ENCODE data around the gene GPR148.

GPR148 gene

DNA sequence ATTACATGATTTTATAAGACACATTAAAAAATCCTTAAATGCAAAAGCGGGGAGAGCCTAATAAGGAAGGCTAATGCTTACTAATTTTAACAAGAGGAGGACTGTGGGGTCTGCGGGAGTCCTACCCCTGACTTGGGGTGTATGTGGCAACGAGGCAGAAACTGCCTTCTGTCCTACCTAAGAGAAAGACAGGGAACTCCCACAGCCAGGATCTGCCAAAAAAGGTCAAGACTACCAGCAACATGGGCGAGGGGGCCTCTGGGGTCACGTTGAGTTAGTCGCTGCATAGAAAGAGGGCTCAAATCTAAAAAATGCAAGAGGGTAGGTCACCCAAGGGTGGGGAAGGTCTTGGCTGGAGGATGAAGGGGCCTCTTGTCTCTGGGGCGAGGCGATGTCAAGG lies 25.9 kb downstream of the GPR148 start:
- no peak for DNase-seq

DNA sequence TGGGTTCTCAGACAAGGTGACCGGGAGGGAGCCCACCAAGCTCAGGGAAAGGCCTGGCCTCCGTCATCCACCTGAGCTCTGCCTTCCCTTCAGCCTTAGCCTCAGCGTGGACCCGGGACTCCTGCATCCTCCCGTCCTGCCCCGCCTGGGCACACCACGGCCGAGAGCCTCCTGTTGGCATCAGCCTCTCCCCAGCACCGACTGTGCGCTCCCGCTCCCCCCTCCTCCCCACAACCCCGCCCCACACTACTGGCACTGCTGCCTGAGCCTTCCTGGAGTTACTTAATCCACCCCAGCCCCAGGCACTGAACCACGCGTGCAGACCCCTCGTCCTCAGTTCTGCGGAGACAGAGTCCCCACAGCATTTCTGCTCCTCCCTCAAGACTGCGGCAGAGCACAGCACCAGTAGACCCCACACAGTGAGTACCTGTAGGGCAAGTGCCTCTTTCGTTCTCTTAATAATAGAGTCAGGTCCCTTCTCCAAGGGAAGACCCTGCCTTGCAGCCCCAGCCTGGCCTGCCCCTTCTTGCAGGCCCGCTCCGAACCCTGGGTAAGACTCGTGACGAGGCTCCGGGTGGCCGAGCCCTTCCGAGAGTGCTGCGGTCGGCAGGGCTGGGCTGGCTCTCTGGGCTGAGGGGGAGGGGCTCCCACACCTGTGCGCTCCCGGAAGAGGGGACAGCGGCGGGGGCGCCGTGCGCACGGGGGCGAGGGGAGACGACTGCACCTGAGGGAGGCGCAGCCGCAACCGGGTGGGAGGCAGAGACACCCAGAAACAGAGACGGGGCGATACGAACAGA lies 26.6 kb downstream of the GPR148 start, which contains the start of gene AMER3:
Gene AMER3 (plus strand): TSS at position 285 of the 797 bp plus-strand sequence. CDS start 6,533 bp downstream, outside the sequence.
- no peak for DNase-seq

DNA sequence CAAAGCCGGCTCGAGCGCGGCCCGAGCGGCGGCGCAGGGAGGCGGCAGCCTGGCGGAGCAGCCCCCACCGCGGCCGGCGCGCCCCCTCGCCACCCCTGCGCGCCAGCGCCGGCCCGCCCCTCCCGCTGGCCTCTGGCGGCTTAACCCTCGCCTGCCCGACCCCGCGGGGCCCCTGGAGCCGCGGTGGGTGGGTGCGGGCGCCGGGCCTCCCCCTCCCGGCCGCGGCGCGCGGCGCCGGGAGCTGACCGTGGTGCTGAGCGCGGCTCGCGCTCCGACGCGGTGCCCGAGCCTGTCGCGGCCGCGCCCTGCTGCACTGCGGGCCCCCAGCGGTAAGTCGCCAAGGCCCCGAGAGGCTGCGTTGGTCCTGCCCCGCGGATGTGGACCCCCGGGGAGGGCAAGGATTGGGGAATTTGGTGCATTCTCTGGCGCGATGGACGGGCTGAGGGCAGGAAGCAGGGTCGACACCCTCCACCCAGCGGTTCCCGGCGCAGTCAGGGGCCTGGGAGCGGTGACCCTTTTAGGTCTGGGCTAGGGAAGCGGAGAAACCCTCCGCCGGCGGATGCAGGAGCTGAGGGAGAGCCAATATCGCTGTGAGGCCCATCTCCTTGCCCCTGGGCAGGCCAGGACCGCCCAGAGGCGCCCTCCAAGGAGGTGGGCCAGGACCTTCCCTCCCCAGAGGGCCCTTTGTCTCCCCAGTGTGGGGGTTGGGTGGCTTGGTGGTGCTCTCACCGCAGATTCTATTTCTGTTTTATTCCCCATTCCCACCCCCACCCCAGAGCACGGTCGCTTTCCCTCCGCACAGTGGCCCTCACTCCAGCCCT lies 27.4 kb downstream of the GPR148 start:
- DNase-seq = no peak

DNA sequence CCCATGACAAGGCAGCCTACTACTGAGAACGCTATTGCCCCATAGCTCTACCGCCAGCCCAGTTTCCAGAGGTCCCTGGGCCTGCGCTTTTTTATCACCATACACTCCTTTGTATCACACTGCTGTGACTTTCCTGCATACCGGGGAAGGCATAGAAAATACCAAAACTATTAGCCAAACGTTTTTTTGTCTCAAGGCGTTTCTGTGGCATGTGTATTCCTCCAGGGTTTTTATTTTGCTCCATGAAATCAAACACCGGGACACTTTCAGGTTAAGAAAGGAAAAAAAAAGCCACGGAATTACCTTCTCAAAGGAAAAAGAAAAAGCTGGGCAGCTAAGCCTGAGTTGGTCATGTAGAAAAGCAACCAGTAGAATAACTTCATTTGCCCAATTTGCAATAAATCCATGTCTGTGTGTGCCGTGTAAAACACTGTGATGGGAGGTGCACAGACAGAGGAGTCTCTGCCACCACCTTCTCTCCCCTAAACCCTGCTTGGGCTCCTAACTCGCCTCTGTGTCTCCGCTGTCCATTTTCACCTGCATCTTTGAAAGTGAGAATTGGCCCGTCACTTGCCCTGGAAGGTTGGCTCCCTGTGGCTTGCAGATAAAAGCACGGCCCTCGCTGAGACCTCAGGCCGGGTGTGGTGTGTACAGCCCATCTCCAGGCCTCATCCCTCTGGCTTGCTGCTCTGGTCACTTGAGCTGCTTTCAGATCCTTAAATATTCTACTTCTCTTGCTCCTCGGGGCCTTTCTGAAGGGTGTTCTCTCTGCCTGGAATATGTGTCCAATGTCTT lies 28.2 kb downstream of the GPR148 start:
- DNase-seq = no peak

DNA sequence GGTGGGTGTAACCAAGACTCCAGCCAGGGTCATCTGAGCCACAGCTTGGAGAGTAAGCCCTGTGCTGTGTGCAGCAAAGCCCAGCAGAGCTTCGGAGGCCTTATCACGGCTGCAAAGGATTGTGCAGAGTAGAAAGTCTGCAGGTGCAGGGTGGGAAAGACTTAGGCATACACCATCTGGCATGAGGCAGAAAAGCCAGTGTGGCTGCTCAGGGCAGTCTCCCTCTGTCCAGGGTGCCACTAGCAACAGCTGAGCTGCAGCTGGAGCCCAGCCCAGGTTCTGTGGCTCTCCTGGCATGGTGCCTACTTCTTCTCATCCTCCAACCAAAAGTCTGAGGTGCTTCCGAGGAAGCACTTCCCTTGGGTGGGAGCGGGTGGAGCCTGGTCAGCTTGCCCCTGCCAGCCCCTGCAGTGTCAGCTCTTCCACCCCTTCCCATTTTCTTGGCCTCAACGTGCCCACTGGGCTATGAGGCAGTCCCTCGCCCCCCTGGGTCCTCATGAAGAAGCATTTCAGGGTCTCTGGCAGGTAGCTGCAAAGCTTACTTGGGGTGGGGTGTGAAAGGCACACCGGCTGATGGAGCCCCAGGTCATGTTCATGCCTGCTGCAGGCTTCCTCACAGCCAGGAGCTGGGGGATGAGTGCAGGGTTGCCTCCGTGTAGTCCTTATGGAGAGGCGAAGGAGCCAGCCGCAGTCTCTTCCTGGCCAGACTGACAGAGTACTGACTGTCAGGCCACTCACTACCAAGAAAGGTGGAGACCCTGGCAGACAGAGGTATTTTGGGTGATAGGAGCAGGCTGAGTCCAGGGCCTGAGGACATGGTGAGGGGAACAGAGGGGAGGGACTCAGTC lies 31.3 kb downstream of the GPR148 start:
- DNase-seq = no peak

DNA sequence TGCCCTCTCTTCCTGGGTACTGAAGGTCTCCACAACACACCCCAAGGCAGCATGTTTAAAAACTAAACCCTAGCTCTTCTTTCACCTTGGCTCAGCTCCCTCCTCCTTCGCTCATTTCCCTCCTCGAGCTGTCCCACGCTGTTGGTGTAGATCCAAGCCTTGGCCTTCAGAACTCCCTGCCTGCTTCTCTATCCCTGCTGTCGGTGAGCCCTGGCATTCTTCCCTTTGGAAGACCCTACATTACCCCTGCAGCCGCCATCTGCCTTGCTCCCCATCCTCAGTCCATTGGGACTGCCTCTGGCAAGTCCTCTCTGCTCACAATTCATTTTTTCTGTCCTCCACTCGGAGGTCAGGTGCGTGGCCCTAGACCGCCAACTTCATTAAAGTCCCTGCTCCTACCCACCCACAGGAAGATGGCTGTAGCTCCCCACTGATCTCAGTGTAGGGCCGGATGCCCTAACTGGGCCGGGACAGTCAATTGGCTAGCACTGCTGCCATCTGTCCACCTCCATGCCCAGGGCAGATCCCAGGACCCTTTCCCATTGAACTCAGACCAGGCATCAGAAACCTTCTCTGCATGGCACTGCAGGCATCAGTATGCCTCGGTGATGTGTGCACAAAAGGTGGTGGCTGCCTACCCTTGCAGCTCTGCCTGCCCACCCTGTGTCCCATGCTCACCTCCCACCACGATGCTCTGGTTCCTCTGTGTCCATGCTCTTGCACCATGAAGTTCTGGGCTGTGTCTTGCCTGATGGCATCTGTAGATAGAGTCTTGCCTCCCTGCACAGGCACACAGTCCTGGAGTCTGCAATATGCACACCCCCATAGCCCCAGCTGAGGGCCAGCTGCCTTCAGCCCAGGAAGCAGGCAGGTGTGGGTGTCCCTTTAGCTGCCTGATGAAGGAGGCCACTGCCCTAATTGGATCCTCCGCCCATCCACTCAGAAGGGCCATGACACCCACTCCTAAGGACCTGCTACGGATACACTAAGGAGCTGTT lies 32.2 kb downstream of the GPR148 start:
- no peak for DNase-seq

DNA sequence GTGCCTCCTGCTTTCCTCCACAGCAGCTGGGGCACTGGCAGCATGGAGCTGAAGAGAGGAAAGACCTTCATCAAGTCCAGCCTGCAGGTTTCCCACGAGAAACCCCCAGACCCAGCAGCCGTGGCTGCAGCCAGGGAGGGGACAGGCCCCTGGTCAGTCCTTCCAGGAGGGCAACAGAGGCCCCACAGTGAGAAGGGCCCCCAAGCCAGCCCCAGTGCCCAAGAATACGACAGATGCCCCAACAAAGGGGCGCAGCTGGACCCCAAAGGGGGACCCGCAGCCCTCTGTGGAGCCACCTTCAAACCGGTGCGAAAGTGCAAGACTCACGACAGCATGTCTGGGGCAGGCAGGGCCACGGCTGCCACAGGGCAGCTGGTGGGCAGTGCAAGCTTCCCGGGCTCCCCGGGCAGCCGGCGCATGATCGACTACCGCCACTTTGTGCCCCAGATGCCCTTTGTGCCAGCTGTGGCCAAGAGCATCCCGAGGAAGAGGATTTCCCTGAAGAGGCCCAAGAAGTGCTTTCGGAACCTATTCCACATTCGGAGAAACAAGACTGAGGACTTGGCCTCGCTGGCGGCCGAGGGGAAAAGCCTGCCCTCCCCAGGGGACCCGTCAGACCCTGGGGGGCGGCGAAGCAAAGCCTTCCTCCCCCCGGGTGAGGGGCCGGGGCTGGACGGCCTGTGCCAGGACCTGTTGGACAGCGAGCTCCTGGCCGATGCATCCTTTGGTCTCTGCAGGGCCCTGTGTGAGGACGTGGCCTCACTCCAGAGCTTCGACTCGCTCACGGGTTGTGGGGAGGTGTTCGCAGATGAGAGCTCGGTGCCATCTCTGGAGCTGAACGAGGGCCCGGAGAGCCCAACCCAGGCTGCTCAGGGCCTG lies 33.4 kb downstream of the GPR148 start:
- no peak for DNase-seq

DNA sequence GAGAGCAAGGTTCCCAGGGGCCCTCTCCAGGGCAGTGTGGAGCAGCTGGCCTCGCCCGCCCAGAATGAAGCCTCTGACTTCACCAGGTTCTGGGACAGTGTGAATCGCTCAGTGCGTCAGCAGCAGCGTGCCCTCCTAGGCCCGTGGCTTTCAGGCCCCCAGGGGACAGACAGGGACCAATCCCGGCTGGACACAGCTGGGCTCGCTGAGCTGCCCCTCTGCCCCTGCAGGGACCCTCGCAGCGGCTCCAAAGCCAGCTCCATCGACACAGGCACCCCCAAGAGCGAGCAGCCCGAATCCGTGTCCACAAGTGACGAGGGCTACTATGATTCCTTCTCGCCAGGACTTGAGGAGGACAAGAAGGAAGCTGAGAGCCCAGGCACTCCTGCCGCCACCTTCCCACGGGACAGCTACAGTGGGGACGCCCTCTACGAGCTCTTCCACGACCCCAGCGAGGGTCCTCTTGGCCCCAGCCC lies 34.1 kb downstream of the GPR148 start:
- DNase-seq = no peak

DNA sequence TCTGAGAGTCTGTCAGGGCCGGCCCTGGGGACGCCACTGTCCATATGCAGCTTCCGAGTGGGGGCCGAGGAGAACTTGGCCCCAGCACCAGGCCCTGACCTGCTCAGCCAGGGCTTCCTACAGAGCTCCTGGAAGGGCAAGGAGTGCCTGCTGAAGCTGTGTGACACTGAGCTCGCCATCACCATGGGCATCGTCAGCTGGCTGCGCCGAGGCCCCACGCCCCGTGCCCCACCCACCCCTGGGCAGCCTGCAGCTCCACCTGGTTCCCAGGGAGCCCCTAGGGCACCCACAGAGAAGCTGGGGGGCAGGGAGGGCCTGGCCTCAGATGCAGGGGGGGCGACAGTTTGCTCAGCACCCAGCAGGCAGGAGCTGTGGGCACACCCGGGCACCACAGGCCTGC lies 34.5 kb downstream of the GPR148 start:
- DNase-seq = no peak

DNA sequence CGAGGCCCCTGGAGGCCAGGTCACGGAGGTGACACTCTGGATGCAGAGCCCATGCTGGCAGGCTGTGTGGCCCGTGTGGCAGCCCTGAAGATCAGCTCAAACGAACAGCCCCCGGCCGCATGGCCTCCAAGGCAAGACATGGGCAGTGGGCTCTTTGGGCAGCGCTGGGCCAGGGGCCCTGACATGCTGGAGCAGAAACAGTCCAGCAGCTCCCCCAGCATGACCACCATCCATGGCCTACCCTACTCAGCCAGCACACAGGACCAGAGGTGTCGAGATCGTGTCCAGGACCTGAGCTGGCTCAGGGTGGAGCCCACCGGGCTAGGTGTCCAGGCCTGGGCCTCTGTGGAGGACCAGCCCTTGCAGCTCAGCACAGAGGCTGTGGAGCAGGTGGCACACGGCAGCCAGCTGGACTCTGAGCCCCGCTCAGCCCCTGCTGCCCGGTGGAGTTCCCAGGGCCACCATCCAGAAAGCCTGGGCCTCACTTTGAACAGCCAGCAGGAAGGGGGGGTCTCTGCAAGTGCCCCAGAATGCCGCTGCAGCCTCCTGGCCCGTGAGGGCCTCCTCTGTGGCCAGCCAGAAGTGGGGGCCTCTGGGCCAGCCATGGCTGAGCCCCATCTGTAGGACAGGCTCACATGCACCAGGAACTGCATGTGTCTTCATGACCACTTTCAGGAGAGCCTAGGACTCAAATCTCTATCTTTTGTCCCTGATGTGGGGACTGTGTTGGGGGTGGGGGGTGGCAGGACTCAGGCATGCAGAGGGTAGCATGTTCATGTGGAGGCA lies 35.4 kb downstream of the GPR148 start:
- DNase-seq = no peak

DNA sequence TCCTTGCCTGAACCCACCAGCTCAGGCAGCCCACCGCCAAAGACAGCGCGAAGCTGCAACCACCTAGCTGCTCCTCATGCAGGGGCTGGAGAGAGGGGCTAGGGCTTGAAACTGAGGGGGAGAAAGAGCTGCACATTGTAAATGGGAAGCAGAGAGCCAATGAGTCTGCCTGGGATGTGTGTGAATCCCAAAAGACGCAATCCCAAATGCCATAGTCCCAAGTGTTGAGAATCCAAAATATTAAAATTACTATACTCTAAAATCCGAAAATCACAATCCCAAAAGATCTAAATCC lies 35.9 kb downstream of the GPR148 start:
- DNase-seq = no peak

DNA sequence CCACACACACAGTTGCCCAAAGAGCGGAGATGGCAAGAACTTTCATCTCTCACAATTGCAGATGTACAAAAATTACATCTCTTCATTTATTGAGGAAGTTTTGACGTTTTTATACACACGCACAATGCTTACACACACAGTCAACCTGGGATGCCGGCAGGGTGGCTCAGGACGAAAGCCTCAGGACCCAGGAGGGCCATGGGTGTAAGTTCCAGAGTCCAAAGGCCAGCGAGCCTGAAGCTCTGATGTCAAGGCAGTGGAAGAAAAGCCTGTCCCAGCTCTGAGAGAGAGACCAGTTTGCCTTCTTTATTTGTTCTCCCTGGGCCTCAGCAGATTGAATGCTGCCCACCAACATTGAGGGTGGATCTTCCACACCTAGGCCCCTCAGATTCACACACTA lies 36.6 kb downstream of the GPR148 start:
- no peak for DNase-seq

DNA sequence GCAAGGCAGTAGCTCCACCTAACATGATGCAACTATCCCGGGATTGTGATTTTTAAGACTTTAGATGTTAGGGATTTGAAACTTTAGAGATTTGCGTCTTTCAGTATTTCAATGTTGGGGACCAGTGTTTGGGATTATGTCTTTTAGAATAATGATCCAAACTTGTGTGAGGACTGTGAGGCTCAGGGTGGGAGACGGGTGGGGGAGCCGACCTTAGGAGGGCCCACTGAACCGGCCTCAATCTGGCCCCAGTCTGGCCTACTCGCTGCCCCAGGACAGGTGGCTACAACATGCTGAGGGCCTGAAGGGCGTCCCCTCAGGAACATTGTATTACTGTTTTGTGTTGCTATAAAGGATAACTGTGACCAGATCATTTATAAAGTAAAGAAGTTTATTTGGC lies 37.2 kb downstream of the GPR148 start:
- no peak for DNase-seq

DNA sequence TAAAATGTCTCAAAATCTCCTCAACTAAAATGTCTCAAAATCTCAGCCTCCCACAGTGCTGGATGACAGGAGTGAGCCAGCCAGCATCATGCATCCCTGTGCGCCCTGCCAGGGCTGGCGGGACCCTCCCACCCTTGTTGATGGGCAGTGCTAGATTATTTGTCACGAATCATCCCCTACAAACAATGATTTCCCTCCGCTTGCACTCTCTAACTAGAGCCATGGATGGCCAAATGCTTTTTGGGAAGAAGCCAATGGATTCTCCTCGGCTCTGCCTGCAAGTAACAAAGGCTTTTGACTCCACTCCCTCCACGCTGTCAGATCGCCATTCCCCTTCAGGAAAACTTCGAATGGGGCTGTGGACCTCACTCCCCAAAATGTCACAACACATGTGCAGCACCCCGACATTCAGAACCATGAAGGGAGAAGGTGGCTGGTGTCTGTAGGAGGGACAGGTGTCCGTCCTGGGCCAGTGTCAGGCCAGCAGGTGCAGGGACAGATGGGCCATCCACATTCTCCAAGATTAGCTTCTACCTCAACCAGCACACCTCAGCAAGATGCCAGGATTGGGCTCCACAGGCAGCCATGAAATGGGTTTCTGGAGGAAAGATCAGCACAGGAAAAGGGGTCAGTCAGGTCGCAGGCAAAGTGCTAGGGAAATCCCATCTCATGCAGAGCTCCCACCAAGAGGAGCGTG lies 38.0 kb downstream of the GPR148 start:
- DNase-seq = no peak

DNA sequence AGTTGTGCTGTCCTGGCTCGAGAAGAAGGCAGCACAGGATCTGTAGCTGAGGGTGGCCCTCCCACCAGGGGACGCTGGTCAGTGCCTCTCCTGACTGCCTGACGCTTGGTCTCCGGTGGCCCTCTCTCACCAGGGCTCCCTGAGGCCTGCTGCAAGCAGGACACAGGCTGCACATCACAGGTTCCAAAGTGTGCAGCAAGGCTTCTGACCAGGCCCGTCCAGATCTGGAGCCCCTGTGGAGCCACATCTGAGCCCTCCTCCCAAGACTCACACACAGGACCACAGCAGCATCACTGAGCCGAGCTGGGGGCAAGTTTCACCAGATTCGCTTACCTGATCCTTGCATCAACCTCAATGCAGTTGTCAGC lies 38.5 kb downstream of the GPR148 start:
- DNase-seq = no peak

DNA sequence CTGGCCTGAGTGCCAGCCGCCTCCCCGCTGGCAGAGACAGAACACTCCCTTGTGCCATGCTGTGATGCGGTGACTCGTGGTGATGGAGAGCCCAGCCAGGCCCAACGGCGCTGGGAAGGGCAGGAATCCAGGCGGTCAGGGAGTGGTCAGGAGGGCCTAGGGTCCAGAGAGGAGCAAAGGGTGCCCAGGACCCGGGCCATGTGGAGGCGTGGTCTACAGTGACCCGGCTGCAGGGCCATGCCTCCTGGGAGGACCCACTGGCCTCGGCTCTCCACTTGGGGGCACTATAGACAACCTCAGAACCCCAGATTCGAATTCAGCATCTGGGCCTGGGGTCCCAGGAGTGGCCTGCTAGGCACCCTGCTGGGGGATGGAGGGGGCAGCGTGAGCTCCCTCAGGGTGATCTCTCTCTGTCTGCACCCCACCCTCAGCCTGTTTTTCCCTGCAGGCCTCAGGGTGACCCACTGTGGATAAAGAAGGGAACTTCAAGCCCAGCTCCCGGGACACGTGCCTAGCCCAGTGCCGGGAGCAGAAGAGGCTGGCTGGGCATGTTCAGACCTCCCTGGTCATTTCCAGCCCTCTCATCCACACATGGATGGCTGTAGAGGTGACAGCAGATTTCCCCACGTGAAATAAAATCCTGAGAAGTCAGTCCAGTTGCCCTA lies 39.5 kb downstream of the GPR148 start:
- DNase-seq = no peak

DNA sequence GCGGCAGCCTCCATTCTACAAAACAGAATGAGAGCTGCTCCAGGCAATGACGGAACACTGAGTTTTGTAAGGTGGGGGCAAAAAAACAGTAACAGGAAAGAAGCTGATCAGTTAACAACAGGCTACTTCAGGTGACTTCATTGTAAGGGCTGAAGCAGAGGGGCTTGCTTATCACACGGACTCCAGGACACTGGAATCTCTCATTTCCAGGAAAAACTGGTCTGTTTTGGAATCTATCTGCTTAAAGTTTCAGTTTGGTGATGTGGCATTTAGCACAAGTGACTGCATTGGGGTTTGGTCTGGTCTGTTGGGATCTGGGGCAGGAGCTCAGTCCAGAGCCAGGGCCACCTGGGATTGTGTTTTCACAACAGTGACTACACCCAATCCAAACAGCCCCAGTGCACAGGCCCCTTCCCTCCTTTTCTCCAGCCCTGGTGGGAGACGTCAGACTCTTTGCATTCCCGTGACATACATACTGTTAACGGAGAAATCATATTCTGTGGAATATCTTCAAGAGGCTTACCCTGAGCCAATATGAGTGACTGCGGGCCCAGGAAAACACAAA lies 40.6 kb downstream of the GPR148 start:
- no peak for DNase-seq

DNA sequence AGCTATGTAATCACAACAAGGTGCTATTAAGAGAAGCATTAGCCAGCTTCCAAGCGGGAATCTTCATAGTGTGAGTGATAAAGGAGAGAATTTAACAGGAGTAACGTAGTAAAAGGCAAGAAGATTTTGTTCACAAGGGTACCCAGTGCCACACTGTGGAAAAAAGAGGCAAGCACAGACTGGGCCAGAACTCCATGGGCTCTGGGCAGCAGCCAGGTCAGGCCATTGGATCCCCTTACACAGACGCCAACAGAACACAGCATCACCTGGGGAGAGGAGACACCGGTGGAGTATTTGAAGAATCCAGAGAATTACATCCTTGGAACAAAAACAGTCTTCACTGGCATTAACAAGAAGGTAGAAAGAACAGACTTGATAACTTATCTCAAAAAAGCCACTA lies 47.7 kb downstream of the GPR148 start:
- no peak for DNase-seq
